GM12878 (cell line): ENCODE results near the gene H19. TPM values are rescaled to one million over a fixed set of nuclear protein-coding genes. Genes with fewer than 3 reads are reported as not detected.

ENCODE experiments used
- ATAC-seq: fragments of 200-7000 bp; cut with Tn5 transposase; 3 replicates; pipeline ENCODE4 v1.9.1; 2020; ENCODE audit warnings: mild to moderate bottlenecking, moderate library complexity
- BruUV-seq: library from RNA; stranded (reverse); fragments of 400-500 nt; replicated peaks from 2 replicates; lab custom pipeline; 2021; lab: Mats Ljungman, UMichigan
- CTCF ChIA-PET: fragments of 300-600 bp; sonication (Branson Sonifier 250); formaldehyde crosslinking; extraction: SDS; loops from one replicate; lab custom pipeline; 2021; ENCODE audit warnings: inconsistent platforms; lab: Yijun Ruan, JAX
- POLR2A ChIA-PET: fragments of 350-600 bp; formaldehyde crosslinking; extraction: SDS; loops from one replicate; lab custom pipeline; 2021; ENCODE audit warnings: inconsistent platforms; lab: Charles Lee
- RAD21 ChIA-PET: fragments of 300-600 bp; sonication (Branson Sonifier 250); formaldehyde crosslinking; loops from one replicate; lab custom pipeline; 2023; ENCODE audit warnings: antibody characterized with exemption; ENCODE audit not compliant: unreplicated experiment; lab: Charles Lee
- SMC1A ChIA-PET: fragments of 300-600 bp; sonication (Branson Sonifier 250); formaldehyde crosslinking; loops from one replicate; lab custom pipeline; 2023; ENCODE audit not compliant: unreplicated experiment, uncharacterized antibody; lab: Charles Lee
- DNase-seq: peaks from one replicate; pipeline ENCODE4 v3.0.0-alpha.2; 2011; ENCODE audit warnings: low read depth, low spot score
- FAIRE-seq: peaks from 3 replicates; lab custom pipeline; 2011; peaks lifted over from hg19 to GRCh38; lab: Jason Lieb, UNC
- H2AFZ ChIP-seq: 2 replicates; pipeline ENCODE4 v1.6.0; 2011; ENCODE audit warnings: low read depth, low read length, control low read depth; ENCODE audit not compliant: control insufficient read depth
- H3K27ac ChIP-seq: 2 replicates; pipeline ENCODE4 v1.5.1; 2011; ENCODE audit warnings: control low read depth; ENCODE audit not compliant: control insufficient read depth, insufficient read depth
- H3K27me3 ChIP-seq, 2 experiments: replicated peaks in 1 of 2; 2 replicates each; pipeline versions ENCODE4 v1.6.0 to v1.6.1; 2011; ENCODE audit warnings: low read length in 1 of 2; ENCODE audit not compliant: control insufficient read depth in 2 of 2, insufficient read depth in 2 of 2
- H3K36me3 ChIP-seq, 2 experiments: 2 replicates each; pipeline ENCODE4 v1.5.1; 2011; ENCODE audit warnings: low read length in 1 of 2; ENCODE audit not compliant: control insufficient read depth in 2 of 2, insufficient read depth in 2 of 2
- H3K4me1 ChIP-seq: 2 replicates; pipeline ENCODE4 v1.6.1; 2011; ENCODE audit warnings: mild to moderate bottlenecking, low read length, moderate library complexity, mixed read lengths; ENCODE audit not compliant: control insufficient read depth, insufficient read depth
- H3K4me2 ChIP-seq: 2 replicates; pipeline ENCODE4 v1.6.0; 2011; ENCODE audit warnings: control low read depth; ENCODE audit not compliant: control insufficient read depth, insufficient read depth
- H3K4me3 ChIP-seq: fragments of 200-600 bp; sonication (generic); 2 replicates; pipeline ENCODE4 v1.5.1; 2016
- H3K79me2 ChIP-seq: 2 replicates; pipeline ENCODE4 v1.6.0; 2011; ENCODE audit warnings: low read length; ENCODE audit not compliant: control insufficient read depth, insufficient read depth
- H3K9ac ChIP-seq: 2 replicates; pipeline ENCODE4 v1.8.0; 2011; ENCODE audit warnings: low read length, control low read depth, mixed read lengths; ENCODE audit not compliant: control insufficient read depth, insufficient read depth
- H3K9me3 ChIP-seq: replicated peaks from 3 replicates; pipeline ENCODE4 v1.5.1; 2011; ENCODE audit warnings: mild to moderate bottlenecking, low read length; ENCODE audit not compliant: control insufficient read depth, insufficient read depth
- H4K20me1 ChIP-seq: 2 replicates; pipeline ENCODE4 v1.6.0; 2011; ENCODE audit not compliant: control insufficient read depth, insufficient read depth
- CBX5 ChIP-seq: sonication (generic); IDR thresholded peaks from 2 replicates; pipeline ENCODE4 v1.6.1; 2016; ENCODE audit warnings: low read depth, moderate library complexity, mild to moderate bottlenecking, inconsistent platforms
- FOS ChIP-seq: IDR thresholded peaks from 3 replicates; pipeline ENCODE4 v1.6.1; 2011; ENCODE audit warnings: borderline replicate concordance; ENCODE audit not compliant: insufficient read length; ENCODE audit errors: extremely low read depth
- GATAD2B ChIP-seq: fragments of 450-650 bp; conservative IDR thresholded peaks from 2 replicates; pipeline ENCODE4 v1.6.1; 2017; ENCODE audit warnings: low read depth, mild to moderate bottlenecking, moderate library complexity
- KDM1A ChIP-seq: fragments of 200-600 bp; sonication (generic); IDR thresholded peaks from 2 replicates; pipeline ENCODE4 v1.6.1; 2016; ENCODE audit warnings: borderline replicate concordance
- LARP7 ChIP-seq: fragments of 450-650 bp; IDR thresholded peaks from 2 replicates; pipeline ENCODE4 v1.6.1; 2017; ENCODE audit warnings: mild to moderate bottlenecking
- MXI1 ChIP-seq: fragments of 150-350 bp; IDR thresholded peaks from 2 replicates; pipeline ENCODE4 v1.6.1; 2011; ENCODE audit warnings: low read depth, mild to moderate bottlenecking, inconsistent platforms, low read length, improper control_type of control experiment
- NRF1 ChIP-seq: conservative IDR thresholded peaks from 2 replicates; pipeline ENCODE4 v1.6.1; 2011; ENCODE audit warnings: mild to moderate bottlenecking, low read depth, low read length, improper control_type of control experiment
- TCF3 ChIP-seq: IDR thresholded peaks from 2 replicates; pipeline ENCODE4 v1.6.1; 2012; ENCODE audit warnings: low read depth, mild to moderate bottlenecking, low read length, borderline replicate concordance; ENCODE audit not compliant: insufficient read depth
- WRNIP1 ChIP-seq: IDR thresholded peaks from 2 replicates; pipeline ENCODE4 v1.6.1; 2011; ENCODE audit warnings: low read depth, low read length, improper control_type of control experiment, borderline replicate concordance
- YBX1 ChIP-seq: fragments of 450-650 bp; IDR thresholded peaks from 2 replicates; pipeline ENCODE4 v1.6.1; 2016; ENCODE audit warnings: antibody characterized with exemption
- YY1 ChIP-seq: IDR thresholded peaks from 2 replicates; pipeline ENCODE4 v1.6.1; 2011; ENCODE audit warnings: low read depth, mild to moderate bottlenecking, low read length
- WGBS: methylation state at CpG from one replicate; pipeline ENCODE4 v1.1.6; 2016; ENCODE audit warnings: low lambda C conversion rate; ENCODE audit not compliant: insufficient replicate concordance, insufficient coverage; ENCODE audit errors: missing lambda C conversion rate; 5-methylcytosine and 5-hydroxymethylcytosine counted together
- in situ Hi-C: fragments of 300-500 bp; cut with MboI; formaldehyde crosslinking; loops from 9 replicates; pipeline ENCODE4 v1.14.3; 2018; ENCODE audit warnings: mixed read lengths
- intact Hi-C: fragments of 100-400 bp; cut with micrococcal nuclease; formaldehyde crosslinking; loops from one replicate; pipeline ENCODE4 v1.14.2; 2022; ENCODE audit not compliant: unreplicated experiment
- polyA plus RNA-seq, 11 experiments: library from polyadenylated mRNA; depleted of rRNA in 4 of 11; unstranded in 6 of 11; stranded (reverse) in 5 of 11; fragments of >200 nt; fragmentation: Nextera tagmentation in 4 of 11; fragmentation: Illumina TruSeq in 1 of 11; extraction: Ambion mirVana in 4 of 11; extraction: Trizol in 1 of 11; gene quantifications; 1 replicate in 1 of 11; 2 replicates in 10 of 11; pipeline versions ENCODE4 v1.2.1 to v1.2.3, GENCODE V29; 2011 to 2016; ENCODE audit warnings: inconsistent platforms in 2 of 11, missing spikeins in 2 of 11, low read depth in 1 of 11
- total RNA-seq, 4 experiments: library from RNA; depleted of rRNA in 3 of 4; stranded (reverse); fragments of >200 nt in 3 of 4; fragmentation: Illumina TruSeq in 1 of 4; extraction: Trizol in 1 of 4; gene quantifications; 2 replicates each; pipeline versions ENCODE4 v1.2.1 to v1.2.3, GENCODE V29; 2013 to 2021
- TF ChIP-seq, protein P1 (sequence below): IDR thresholded peaks from 2 replicates; pipeline ENCODE4 v1.6.1; 2011; ENCODE audit warnings: borderline replicate concordance, low read depth, mild to moderate bottlenecking, moderate library complexity, mixed read lengths, low read length; ENCODE audit not compliant: insufficient read depth; ENCODE audit errors: extremely low read length
- TF ChIP-seq, protein P2 (sequence below): fragments of 450-650 bp; formaldehyde crosslinking; IDR thresholded peaks from 2 replicates; pipeline ENCODE4 v1.5.0; 2022; ENCODE audit warnings: mild to moderate bottlenecking, missing genetic modification characterization
- TF ChIP-seq, protein P3 (sequence below): IDR thresholded peaks from 2 replicates; pipeline ENCODE4 v1.6.1; 2012; ENCODE audit warnings: low read depth, low read length, improper control_type of control experiment
- TF ChIP-seq, protein P4 (sequence below): fragments of 450-650 bp; IDR thresholded peaks from 2 replicates; pipeline ENCODE4 v1.6.1; 2016; ENCODE audit warnings: mild to moderate bottlenecking

H19 gene
- total and polyA plus RNA-seq, 10 of the 15 experiments (the other 5 are each of a cell fraction or from before 2014, with no cell fraction given), result 0.04 to 1.2 (median 0.31) TPM; not detected in 6

DNA sequence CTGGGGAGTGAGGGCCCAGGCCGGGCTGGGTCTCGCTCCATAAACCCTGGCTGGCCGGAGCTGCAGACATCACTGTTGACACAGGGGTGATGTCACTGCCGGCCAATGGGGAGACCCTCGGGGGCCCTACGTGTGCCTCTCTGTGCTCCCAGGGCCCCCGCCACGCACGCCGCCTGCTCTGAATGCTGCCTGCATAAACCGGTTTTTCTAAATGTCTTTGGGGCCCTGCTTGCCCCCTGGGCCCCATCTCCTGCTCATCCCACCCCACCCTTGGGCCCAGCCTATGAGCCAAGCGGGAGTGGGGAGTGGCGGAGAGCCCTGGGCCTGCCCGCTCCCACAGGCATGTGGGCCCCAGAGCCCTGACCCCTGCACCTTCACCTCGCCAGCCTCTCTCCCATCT, 7.7 kb downstream of the H19 start:
- ATAC-seq (no peak), FAIRE-seq (no peak), DNase-seq (no peak)
- TF ChIP-seq, protein P1, sequence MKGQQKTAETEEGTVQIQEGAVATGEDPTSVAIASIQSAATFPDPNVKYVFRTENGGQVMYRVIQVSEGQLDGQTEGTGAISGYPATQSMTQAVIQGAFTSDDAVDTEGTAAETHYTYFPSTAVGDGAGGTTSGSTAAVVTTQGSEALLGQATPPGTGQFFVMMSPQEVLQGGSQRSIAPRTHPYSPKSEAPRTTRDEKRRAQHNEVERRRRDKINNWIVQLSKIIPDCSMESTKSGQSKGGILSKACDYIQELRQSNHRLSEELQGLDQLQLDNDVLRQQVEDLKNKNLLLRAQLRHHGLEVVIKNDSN, result no peak
- no peak for TF ChIP-seq NRF1
- TF ChIP-seq YY1, result no peak
- no peak for TF ChIP-seq WRNIP1
- TF ChIP-seq, protein P2, sequence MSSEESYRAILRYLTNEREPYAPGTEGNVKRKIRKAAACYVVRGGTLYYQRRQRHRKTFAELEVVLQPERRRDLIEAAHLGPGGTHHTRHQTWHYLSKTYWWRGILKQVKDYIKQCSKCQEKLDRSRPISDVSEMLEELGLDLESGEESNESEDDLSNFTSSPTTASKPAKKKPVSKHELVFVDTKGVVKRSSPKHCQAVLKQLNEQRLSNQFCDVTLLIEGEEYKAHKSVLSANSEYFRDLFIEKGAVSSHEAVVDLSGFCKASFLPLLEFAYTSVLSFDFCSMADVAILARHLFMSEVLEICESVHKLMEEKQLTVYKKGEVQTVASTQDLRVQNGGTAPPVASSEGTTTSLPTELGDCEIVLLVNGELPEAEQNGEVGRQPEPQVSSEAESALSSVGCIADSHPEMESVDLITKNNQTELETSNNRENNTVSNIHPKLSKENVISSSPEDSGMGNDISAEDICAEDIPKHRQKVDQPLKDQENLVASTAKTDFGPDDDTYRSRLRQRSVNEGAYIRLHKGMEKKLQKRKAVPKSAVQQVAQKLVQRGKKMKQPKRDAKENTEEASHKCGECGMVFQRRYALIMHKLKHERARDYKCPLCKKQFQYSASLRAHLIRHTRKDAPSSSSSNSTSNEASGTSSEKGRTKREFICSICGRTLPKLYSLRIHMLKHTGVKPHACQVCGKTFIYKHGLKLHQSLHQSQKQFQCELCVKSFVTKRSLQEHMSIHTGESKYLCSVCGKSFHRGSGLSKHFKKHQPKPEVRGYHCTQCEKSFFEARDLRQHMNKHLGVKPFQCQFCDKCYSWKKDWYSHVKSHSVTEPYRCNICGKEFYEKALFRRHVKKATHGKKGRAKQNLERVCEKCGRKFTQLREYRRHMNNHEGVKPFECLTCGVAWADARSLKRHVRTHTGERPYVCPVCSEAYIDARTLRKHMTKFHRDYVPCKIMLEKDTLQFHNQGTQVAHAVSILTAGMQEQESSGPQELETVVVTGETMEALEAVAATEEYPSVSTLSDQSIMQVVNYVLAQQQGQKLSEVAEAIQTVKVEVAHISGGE (CRISPR knock-in tag), result no peak
- no peak for TF ChIP-seq FOS
- TF ChIP-seq YBX1, result no peak
- no peak for TF ChIP-seq TCF3
- TF ChIP-seq MXI1, result no peak
- no peak for TF ChIP-seq KDM1A
- TF ChIP-seq GATAD2B, result no peak
- no peak for TF ChIP-seq LARP7
- TF ChIP-seq, protein P3, sequence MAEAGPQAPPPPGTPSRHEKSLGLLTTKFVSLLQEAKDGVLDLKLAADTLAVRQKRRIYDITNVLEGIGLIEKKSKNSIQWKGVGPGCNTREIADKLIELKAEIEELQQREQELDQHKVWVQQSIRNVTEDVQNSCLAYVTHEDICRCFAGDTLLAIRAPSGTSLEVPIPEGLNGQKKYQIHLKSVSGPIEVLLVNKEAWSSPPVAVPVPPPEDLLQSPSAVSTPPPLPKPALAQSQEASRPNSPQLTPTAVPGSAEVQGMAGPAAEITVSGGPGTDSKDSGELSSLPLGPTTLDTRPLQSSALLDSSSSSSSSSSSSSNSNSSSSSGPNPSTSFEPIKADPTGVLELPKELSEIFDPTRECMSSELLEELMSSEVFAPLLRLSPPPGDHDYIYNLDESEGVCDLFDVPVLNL, result no peak
- TF ChIP-seq, protein P4, sequence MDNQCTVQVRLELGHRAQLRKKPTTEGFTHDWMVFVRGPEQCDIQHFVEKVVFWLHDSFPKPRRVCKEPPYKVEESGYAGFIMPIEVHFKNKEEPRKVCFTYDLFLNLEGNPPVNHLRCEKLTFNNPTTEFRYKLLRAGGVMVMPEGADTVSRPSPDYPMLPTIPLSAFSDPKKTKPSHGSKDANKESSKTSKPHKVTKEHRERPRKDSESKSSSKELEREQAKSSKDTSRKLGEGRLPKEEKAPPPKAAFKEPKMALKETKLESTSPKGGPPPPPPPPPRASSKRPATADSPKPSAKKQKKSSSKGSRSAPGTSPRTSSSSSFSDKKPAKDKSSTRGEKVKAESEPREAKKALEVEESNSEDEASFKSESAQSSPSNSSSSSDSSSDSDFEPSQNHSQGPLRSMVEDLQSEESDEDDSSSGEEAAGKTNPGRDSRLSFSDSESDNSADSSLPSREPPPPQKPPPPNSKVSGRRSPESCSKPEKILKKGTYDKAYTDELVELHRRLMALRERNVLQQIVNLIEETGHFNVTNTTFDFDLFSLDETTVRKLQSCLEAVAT, result no peak
- TF ChIP-seq CBX5, result no peak
- no TSS peak for BruUV-seq
- no peaks in the 10 kb centered on the region for H4K20me1 ChIP-seq
- H3K4me2 ChIP-seq, result no peak overlapping the region
- H3K27me3 ChIP-seq, result no peaks in the 10 kb centered on the region
- no peaks in the 10 kb centered on the region for H3K79me2 ChIP-seq
- no peak overlapping the region for H3K9ac ChIP-seq
- H3K36me3 ChIP-seq, result no peaks in the 10 kb centered on the region
- H3K27ac ChIP-seq, result no peak overlapping the region
- ChIA-PET CTCF (no interaction called here), RAD21 (interaction anchor here (1.9 kb wide), 1 partner anchor 11 kb away, joined by 4 read pairs; no protein-coding TSS in a partner anchor), POLR2A (no interaction called here), SMC1A (no interaction called here)
- H3K4me1 ChIP-seq, result no peaks in the 10 kb centered on the region
- in situ Hi-C loops, result no loop called here
- no CpG with 5 or more reads among the region's 15 CpGs for WGBS
- no peak overlapping the region for H3K4me3 ChIP-seq
- intact Hi-C loops, result no loop called here
- H3K9me3 ChIP-seq, result no peaks in the 10 kb centered on the region
- no peak overlapping the region for H2AFZ ChIP-seq
